GM21619 (cell line): ENCODE data around the gene ATP13A5.

Source experiments
- ATAC-seq: cut with Tn5 transposase; IDR thresholded peaks from one replicate; pipeline ENCODE4 v1.9.1; 2021; ENCODE audit not compliant: unreplicated experiment

The ATP13A5 gene

GRCh38 chr3:193347521-193348501, 30.7 kb downstream of the ATP13A5 start:
- ATAC-seq, result no peak

DNA sequence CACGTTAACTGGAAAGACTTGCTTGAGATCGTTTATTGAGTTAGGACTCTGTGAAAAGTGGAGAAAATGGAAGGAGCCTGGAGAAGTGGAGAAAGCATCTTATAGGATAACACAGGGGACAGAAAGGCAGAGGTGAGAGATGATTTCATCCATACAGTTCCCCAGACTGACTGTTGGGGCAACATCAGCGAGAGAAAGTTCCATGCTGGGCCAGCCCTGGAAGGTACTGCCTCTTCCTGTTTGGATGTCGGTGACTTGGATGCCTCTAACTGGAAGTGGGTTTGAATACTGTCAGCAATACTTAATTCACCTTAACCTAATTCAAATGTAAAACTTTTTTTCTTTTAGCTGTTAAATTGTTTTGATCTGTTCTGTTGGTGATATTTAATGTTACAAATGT, 32.3 kb downstream of the ATP13A5 start:
- ATAC-seq, result no peak

DNA sequence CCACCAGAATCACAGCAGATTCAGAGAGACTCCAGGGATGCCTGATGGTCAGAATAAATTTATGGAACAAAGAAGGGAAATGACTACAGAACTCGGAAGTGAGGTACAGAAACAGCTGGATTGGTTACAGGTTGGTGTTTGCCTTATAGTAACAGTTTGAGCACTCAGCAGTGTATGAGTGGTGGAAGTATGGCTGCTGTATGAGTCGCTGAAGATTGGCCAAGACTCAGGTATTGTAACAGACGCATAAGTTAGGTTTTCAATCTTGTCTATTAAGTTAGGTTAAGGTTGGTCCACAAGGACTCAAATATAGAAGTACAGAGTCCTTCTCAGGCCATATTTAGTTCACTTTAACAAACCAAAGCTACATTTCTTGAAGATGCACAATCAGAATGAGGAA, 33.1 kb downstream of the ATP13A5 start:
- no peak for ATAC-seq

DNA sequence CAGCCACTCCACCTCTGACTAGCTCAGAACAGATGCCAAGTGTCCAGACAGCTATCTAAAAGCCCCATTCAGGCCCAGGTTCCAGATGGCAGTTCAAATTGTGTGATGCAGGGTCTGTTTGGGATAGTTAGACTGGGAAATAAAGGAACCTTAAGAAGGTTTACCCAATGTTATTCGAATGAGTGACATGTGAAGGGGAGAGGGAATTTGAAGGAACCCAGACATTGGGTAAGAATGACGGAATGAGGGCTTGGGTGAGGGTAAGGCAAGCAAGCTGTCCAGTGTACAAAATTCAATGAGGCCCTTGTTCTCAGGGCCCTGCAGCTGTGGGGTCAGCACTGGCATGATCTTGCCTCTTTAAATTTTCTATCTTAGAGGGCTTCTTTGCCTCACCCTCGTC, 34.1 kb downstream of the ATP13A5 start:
- ATAC-seq, result no peak

DNA sequence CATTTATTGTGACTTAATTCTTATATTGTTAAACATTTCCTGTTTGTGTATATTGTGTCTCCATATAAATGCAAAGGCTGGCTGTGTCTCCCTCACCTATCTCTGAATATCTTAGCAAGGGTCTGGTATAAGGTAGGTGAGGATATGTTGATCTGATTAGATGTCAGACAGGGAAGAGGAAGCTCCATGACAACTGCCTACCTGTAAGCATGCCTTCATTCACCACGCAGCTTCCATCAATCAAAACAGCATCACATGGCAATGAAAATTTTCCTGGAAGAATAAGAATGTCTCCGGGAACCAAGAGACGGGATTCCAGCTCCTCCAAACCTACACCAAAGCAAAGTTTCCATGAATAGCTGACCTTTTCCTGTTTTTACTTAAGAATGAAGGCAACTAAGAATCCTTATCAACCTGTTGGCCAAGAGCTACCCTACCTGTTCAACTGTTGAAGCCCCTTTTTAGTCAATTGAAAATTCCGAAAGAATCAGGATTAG, 34.8 kb downstream of the ATP13A5 start:
- ATAC-seq, result no peak

GRCh38 chr3:193342551-193342950, 36.0 kb downstream of the ATP13A5 start:
- no peak for ATAC-seq

DNA sequence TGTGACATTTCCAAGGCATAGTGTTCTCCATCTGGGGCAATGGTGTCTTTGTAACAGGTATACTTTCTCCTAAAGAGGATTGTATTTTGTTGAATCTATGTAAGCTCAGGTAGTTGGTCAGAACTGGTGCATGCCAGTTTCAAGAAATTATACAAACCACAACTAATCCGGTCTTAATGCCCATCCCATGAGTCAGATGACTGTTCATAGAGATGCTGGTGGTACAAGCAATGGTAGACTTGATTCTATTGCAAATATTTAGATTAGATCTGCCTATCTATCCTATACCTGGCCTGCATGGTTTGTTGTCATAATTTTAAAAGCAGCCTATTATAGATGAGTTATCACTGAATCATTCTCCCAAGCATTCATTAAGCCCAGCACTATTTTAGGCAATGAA, 43.5 kb downstream of the ATP13A5 start:
- no peak for ATAC-seq

DNA sequence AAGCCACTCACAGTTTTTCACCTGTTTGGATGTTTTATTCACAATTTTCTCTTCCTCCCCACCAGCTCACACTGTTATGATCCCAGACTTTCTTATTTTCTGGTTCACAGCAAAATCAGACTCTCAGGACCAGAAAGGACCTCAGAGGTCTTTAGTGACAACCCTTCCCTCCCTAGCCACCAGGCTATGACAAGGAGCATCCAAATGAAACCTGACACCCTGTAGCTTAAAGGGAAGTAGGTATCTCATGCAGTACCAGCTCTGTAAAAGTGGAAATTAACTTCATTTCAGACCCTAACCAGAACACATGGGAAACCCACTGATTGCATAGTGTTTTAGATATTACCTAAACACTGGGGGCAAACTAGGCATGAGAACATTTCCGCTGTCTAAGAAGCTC, 45.3 kb downstream of the ATP13A5 start:
- ATAC-seq, result no peak

DNA sequence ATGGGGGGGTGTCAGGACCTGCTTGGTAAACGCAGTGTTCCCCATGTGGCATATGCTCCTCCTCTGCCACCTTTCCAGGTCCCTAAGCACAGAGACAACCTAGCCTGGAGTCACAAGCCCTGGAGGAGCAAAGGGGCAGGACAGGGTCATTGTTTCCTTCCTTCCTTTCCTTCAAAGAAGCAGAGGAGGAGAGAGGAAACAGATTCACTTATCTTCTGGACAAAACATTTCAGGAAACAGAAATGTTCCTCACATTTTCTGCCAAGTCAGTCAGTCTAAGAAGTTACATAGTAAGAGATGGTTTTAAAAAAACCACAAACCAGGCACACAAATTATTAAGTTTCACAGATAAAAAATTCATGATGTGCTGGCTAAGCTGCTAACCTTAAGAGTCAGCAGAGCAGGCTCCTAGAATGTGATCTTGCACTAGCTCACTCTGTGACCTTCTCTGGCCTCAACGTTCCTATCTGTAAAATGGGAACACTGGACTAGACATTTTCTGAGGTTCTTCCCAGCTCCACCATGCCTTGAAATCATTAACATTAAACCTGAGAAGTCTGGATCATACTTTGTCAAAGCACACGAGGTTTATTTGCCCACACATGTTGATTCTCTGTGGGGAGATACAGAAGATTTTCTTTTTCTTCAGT, 47.9 kb downstream of the ATP13A5 start:
- no peak for ATAC-seq

GRCh38 chr3:193317682-193318300, 60.8 kb downstream of the ATP13A5 start:
- ATAC-seq, result no peak

- ATAC-seq, result no peak
Measured at GRCh38 chr3:193314161-193314560, 64.4 kb downstream of the ATP13A5 start.

DNA sequence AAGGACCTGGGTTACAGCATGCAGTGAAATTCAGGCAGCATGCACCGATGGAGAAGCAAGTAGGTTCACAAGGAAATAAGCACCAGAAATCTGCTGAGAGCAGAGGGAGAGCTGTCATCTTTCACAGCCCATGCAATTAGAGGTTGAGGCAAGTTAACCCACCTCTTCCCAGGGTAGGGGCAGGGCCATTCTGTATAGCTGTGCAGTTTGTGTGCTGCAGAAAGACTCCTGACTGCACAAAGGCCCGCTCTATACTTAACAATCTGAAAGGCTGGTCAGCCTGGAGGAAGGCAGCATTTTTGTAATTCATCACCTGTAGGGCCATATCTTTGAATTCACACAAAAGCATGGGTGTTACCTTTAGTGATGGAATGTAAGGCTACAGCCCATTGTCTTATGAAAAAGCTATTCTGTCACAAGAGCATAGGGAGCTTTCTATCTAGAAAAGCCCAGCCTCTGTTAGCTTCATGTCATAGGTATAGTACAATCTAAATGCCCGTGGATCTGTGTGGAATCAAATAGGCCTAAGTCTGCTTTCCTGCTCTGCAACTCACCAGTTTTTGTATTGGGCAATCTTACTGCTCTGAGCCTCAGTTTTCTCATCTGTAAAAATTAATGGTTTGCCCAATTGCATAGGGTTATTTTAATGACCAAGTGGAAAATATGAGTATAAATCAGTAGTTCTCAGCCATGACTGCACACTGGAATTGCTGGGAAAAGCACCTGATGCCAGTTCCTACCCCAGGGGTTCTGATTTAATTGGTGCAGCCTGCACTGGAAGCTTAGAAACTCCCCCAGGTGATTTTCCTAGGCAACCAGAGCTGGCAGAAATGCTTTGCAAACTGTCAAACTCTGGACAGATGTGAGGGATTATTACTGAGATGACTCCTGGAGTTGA, 65.2 kb downstream of the ATP13A5 start:
- no peak for ATAC-seq

DNA sequence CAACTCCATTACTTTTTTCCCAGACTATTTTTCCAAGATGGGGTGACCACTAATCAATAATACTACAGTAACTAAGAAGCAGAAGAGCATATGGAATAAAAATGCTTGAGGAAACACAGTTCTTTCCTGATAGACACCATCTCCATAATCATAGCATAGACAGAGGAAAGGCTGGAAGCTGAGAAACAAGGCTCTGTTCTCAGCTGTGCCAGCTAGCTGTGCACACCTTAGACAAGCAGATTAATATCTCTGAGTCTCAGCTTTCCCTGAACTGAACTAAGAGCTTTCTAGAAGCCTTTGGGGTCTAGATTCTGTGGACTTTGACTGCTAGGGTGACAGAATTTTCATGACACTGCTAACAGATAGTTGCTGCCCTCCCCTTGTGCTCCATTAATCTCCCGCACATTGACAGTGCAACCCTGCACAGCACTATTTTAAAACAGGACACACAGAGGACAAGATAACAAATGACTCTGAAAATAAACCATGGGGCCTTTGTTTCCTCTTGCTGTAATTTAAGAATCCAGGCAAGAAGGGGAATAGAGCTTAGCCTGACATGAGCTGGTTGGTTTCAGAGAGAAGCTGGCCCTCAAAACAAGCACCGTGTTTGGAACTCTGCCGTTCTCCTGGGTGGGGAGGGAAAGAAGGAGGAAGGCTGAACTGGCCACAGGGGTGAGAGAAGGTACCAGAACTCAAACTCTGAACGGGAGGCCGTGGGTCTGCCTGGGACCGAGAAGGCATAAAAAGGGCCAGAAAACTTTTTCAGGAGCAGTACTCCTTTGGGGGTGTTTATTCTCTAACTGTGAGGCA, 67.4 kb downstream of the ATP13A5 start:
- no peak for ATAC-seq

DNA sequence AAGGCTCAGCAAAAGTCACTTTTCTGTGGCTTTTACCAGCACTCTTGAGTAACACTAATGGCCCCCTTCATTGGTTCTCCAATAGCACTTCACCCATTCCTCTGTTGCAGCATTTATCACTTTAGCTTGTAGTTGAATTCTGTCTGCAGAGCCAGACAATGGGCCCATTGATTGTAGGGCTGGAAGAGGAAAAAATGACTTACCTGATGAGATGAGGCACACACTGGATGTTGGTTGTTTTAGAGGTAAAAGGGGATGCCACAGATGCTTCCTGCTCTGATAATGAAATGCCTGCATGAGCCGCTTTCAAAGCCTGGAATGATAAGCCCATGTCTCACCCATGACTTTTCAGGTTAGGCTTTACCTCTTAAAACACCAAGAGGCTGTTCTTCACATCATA, 73.2 kb downstream of the ATP13A5 start:
- ATAC-seq, result no peak

DNA sequence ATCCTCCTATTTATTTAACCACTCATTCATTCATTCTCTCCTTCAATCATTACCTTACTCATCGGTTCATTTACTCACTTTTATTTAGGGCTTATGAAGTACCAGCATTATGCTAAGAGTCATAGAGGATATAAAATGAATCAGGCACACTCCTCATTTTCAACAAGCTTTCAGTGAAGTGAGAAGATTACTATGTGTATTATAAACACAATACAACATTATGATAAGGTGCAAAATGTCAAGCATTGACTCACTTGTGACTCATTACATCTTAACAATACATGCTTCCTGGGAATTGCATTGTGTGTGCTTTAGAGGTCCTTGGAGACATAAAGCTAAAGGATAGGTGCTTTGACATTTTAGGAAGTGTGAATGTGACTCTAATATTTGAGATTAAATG, 77.1 kb downstream of the ATP13A5 start:
- no peak for ATAC-seq

DNA sequence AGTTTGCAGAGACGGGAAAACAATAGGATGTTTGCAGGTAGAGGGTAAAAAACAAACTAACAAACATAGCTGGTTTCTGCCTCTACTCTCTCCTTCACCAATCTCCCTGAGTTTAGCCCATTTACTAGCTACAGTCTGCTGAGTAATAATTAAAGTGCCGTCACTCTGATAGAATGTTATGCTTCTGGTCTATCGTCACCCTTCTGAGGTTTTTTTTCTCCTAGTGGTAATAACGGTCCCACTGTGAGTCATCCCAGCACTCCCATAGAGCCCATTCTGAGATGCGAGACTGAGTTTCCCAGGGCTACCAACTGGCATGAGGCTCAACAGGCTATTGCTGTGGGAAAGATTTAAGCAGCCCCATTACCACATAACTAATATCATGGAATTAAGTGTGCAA, 81.1 kb downstream of the ATP13A5 start:
- no peak for ATAC-seq

GRCh38 chr3:193295985-193296384, 82.6 kb downstream of the ATP13A5 start:
- no peak for ATAC-seq

- no peak for ATAC-seq
Measured at GRCh38 chr3:193292386-193292785, 86.2 kb downstream of the ATP13A5 start.

- no peak for ATAC-seq
Measured at GRCh38 chr3:193271101-193271840, 107.3 kb downstream of the ATP13A5 start.
